Fibroblast of the aortic adventitia (primary cell): ENCODE data around the gene MED8. TPM values are rescaled to one million over a fixed set of nuclear protein-coding genes. Genes with fewer than 3 reads are reported as not detected.
A peak's percentile ranks its signal among the peaks of the same experiment; 100 is the strongest.

Experiments used
- DNase-seq: peaks from one replicate; pipeline ENCODE4 v3.0.0-alpha.2; 2010; ENCODE audit warnings: low read depth
- H3K4me3 ChIP-seq: 2 replicates; pipeline ENCODE4 v1.5.1; 2011; ENCODE audit warnings: low read depth, mild to moderate bottlenecking, control low read depth, low read length, moderate library complexity
- CTCF ChIP-seq: IDR thresholded peaks from 2 replicates; pipeline ENCODE4 v1.5.1; 2011; ENCODE audit warnings: mild to moderate bottlenecking, low read length, control low read depth, inconsistent platforms; ENCODE audit not compliant: insufficient read depth
- total RNA-seq: library from RNA; depleted of rRNA; stranded (reverse); fragments of >200 nt; gene quantifications from 2 replicates; pipeline ENCODE4 v1.2.3, GENCODE V29; 2012; ENCODE audit warnings: low replicate concordance

MED8 gene
- total RNA-seq, 1 donor = 43.1 TPM

- TF ChIP-seq CTCF = no peak
- no peak overlapping the region for H3K4me3 ChIP-seq
- peak; percentile 43 for DNase-seq
Measured at GRCh38 chr1:43354471-43354870, 35.1 kb downstream of the MED8 start.

DNA sequence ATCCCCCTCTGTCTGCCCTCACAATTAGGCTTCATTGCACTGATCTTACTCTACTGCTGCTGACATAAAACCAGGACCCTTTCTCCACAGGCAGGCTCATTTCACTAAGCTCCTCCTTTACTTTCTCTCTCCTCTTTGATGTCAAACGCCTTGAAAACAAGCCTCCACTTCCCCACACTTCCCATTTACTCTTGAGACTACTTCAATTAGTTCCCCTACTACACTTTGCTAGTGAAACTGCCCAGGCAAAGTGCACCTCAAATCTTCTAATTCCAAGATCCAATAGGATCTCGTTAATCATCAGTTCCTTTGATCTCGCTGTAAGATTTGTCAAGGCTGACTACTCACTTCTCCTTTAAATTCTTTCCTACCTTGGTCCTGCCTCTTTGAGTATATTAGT is 36.7 kb downstream of the MED8 start:
- no peak for DNase-seq
- no peak overlapping the region for H3K4me3 ChIP-seq

DNA sequence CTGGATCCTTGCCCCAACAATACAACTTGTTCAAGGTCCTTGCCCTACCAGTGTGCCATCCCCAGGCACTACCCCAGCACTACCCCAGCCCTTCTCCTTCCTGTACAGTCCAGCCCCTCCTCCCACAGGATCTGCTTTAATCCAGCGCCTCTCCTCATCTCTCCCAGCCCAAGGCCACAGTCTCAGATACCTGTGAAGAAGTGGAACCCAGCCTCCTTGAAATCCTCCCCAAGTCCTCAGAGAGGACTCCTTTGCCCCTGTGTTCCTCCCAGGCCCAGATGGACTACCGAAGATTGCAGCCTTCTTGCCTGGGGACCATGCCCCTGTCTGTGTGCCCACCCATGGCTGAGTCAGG is 37.3 kb downstream of the MED8 start:
- no peak for DNase-seq
- no peak overlapping the region for H3K4me3 ChIP-seq
- no peak for TF ChIP-seq CTCF

More for the DNA sequence above, 36.7 kb downstream of the MED8 start:
- no peak for TF ChIP-seq CTCF

DNA sequence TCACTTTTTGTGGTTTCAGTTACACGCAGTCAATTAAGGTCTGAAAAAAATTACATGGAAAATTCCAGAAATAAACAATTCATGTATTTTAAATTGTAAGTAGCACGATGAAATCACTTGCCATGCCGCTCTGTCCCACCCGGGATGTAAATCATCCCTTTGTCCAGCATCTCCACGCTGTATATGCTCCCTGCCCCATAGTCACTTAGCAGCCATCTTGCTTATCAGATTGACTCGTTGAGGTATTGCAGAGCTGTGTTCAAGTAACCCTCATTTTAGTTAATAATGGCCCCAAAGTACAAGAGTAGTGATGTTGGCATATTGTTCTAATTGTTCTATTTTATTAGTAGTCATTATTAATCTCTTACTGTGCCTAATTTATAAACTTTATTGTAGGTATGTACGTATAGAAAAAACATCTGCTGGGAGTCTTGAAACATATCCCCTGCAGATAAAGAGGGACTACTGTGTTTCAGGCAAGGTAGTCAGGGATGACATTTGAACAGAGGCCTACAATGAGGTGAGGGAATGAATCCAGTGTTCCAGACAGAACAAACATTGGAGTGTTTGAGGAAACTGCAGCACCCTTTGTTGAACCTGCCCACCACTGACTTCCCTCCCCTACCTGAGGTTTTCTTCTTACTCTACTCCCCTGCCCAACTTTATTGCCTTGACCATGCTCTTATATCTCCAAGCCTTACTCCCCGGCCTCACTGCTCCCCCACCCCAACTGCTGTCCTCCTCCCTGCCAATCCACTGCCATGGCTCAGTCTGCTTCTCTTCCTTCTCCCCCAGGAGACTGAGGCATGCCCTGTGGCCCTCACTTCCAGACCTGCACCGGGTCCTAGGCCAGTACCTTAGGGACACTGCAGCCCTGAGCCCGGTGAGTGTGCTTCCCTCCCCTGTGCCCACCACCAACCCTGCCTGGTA is 37.9 kb downstream of the MED8 start:
- H3K4me3 ChIP-seq = no peak overlapping the region
- TF ChIP-seq CTCF = no peak
- no peak for DNase-seq

DNA sequence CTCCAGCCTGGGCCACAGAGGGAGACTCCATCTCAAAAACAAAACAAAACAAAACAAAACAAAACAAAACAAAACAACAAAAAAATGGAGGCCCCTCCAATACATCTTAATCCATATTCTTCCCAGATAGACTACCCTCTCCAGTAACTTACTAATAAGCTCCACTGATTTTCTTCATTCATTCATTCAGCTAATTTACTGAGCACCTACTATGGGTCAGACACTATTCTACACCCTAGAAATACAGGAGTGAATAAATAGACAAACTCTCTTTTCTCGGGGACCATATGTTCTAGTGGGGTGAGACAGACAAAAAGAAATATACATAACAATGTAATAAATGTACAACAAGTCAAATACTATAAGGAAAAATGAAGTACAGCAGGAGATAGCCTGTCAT is 38.6 kb downstream of the MED8 start:
- no peak overlapping the region for H3K4me3 ChIP-seq
- DNase-seq = no peak
- TF ChIP-seq CTCF = no peak

- peak; percentile 29 for DNase-seq
Measured at GRCh38 chr1:43349594-43350306, 39.9 kb downstream of the MED8 start.

More at GRCh38 chr1:43349594-43350306, 39.9 kb downstream of the MED8 start:
- no peak for TF ChIP-seq CTCF
- no peak overlapping the region for H3K4me3 ChIP-seq
